Spinal cord (tissue), 10 donors: ENCODE data around the gene BLVRB. TPM values are rescaled to one million over a fixed set of nuclear protein-coding genes. Genes with fewer than 3 reads are reported as not detected.
"Not testable (repeated sequence)": the region's sequence is repeated elsewhere in the genome, so short reads cannot be mapped to it uniquely, and the experiment has no call there.

Experiments
- DNase-seq, 6 donors: peaks; one replicate each; pipeline versions ENCODE4 v3.0.0 to v3.0.0-alpha.2; 2013 to 2015; ENCODE audit warnings: low spot score in 6 of 6, low read depth in 4 of 6
- H3K27ac ChIP-seq: one replicate; pipeline ENCODE4 v1.5.1; 2013; ENCODE audit warnings: low read depth, low read length, control low read depth
- H3K27me3 ChIP-seq: one replicate; pipeline ENCODE4 v1.6.1; 2013; ENCODE audit warnings: low read length; ENCODE audit not compliant: control insufficient read depth, insufficient read depth
- H3K36me3 ChIP-seq: one replicate; pipeline ENCODE4 v1.6.1; 2013; ENCODE audit warnings: low read length; ENCODE audit not compliant: control insufficient read depth, insufficient read depth
- H3K4me1 ChIP-seq: one replicate; pipeline ENCODE4 v1.6.1; 2013; ENCODE audit warnings: low read length; ENCODE audit not compliant: control insufficient read depth, insufficient read depth
- H3K4me3 ChIP-seq: one replicate; pipeline ENCODE4 v1.5.1; 2013; ENCODE audit warnings: low read depth, low read length, control low read depth
- H3K9me3 ChIP-seq: one replicate; pipeline ENCODE4 v1.6.1; 2013; ENCODE audit warnings: low read length; ENCODE audit not compliant: control insufficient read depth, insufficient read depth
- WGBS: methylation state at CpG from one replicate; pipeline ENCODE4 v1.1.5; 2013; ENCODE audit warnings: missing lambda C conversion rate; ENCODE audit not compliant: insufficient coverage; 5-methylcytosine and 5-hydroxymethylcytosine counted together
- polyA plus RNA-seq, 2 donors: library from polyadenylated mRNA; unstranded; fragments of 120-200 nt; gene quantifications; one replicate each; pipeline ENCODE4 v1.2.1, GENCODE V29; 2013; ENCODE audit not compliant: insufficient read length in 2 of 2
- total RNA-seq, 2 donors: library from RNA; depleted of rRNA in 1 of 2; stranded (reverse); fragments of 120-200 nt in 1 of 2; fragments of >200 nt in 1 of 2; gene quantifications; one replicate each; pipeline versions ENCODE4 v1.2.3 to v1.2.4, GENCODE V29; 2013 to 2014
- donor health status: healthy.

Gene BLVRB
- total and polyA plus RNA-seq, 4 donors, result 23.0 to 102 (median 49.1) TPM

DNA sequence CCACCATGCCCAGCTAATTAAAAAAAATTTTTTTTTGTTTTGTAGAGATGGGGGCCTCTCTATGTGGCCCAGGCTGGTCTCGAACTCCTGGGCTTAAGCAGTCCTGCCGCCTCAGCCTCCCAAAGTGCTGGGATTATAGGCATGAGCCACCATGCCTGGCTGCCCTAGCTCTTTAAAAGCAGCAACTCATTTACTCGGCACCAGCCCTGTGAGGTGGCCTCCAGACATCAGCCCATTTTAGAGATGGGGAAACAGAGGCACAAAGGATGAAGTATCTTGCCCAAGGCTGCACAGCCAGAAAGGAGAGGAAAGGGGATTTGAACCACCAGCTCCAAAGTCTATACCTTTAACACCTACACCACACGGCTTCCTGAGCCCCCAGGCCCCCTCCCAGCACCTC, 52.7 kb downstream of the BLVRB start:
- H3K27me3 ChIP-seq, result no peaks in the 10 kb centered on the region
- no peak for DNase-seq
- H3K4me1 ChIP-seq, result peaks cover 37% of the 10 kb centered on the region
- peak overlapping the region; percentile 12 for H3K4me3 ChIP-seq
- peak overlapping the region; percentile 61 for H3K27ac ChIP-seq
- no peaks in the 10 kb centered on the region for H3K36me3 ChIP-seq
- 69% methylated on average over 4 of the region's 4 CpGs for WGBS
- H3K9me3 ChIP-seq, result no peaks in the 10 kb centered on the region

DNA sequence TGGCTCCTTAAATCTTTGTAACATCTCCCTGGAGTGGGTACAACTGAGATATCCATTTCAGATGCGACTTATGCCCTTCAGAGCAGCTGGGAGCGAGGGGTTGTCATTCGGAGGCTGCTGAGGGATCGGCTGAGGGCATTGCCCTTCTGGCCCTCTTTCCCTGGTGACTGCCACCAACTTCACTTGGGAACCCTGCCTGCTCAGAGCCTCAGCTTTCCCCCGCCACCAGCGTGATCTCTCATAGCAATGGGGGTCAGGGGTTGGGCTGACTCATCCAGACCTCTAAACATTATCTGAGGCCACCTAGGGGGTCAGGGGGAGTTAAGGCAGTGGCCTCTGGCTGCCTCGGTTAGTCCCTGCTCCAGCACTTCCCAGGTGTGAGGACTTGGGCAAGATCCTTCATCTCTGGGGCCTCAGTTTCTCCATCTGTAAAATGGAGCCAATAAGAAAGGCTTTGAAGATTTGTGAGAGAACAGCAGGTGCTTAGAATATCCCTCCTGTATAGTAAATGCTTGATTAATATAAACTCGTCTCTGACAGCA, 53.5 kb downstream of the BLVRB start:
- Histone ChIP-seq H3K4me3 (no peak overlapping the region), H3K36me3 (no peaks in the 10 kb centered on the region), H3K27me3 (no peaks in the 10 kb centered on the region), H3K4me1 (peaks cover 30% of the 10 kb centered on the region), H3K27ac (no peak overlapping the region), H3K9me3 (no peaks in the 10 kb centered on the region)
- 65% methylated on average over 5 of the region's 8 CpGs for WGBS
- no peak for DNase-seq

DNA sequence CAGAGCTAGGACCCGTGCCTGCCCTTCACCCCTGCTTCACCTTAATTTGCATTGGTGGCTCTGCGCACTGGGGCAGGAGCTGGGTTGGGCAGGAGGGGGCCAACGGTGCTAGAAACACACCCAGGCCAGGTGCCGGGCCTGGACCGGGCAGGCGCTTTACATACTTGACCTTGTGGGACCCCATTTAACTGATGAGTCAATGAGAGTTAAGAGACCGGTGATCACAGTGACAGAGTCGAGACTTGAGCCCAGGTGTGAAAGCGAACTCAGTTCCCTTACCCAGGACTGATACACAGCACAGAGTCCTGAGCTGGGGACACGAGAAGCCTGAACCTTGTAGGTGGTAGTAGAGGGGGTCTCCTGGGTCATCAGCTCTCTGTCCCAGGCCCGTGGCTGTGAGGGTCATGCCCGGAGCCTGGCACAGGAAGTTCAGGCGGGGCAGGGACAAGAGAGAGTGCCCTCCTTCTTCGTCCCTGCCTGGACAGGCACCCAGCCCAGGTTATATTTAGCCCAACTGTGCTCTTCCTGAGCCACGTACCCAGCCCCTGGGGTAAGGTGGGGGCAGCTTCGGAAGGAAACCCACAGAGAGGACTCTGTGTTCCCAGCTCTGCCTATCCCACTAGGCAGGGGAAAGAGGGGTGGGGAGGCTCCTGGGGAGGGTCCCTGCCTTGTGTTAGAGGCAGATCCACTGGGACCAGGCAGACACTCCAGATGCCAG, 54.3 kb downstream of the BLVRB start:
- peaks cover 29% of the 10 kb centered on the region for H3K4me1 ChIP-seq
- no peak overlapping the region for H3K27ac ChIP-seq
- no peaks in the 10 kb centered on the region for H3K9me3 ChIP-seq
- H3K4me3 ChIP-seq, result no peak overlapping the region
- 72% methylated on average over 16 of the region's 16 CpGs for WGBS
- no peak for DNase-seq
- H3K36me3 ChIP-seq, result no peaks in the 10 kb centered on the region
- H3K27me3 ChIP-seq, result no peaks in the 10 kb centered on the region

DNA sequence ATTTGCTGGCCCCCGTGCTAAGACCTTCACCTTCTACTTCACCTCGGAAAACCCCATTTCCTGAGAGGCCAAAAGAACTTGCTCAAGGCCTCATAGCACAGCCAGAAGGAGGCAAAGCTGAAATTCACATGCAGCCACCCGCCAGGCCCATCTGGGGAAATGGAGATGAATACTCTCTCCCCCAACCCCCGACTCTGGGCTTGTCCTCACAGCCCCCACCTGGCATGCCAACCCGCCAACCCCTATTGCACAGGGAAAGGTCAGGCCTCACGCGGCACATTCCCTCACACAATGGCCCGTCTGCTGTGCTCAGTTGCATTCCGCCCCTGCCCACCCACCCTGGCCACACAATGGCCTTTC, 55.5 kb downstream of the BLVRB start:
- Histone ChIP-seq H3K4me3 (no peak overlapping the region), H3K4me1 (peaks cover 28% of the 10 kb centered on the region), H3K36me3 (no peaks in the 10 kb centered on the region), H3K9me3 (no peaks in the 10 kb centered on the region), H3K27me3 (no peaks in the 10 kb centered on the region), H3K27ac (no peak overlapping the region)
- DNase-seq, result no peak
- WGBS, result 38% methylated on average over 6 of the region's 9 CpGs

DNA sequence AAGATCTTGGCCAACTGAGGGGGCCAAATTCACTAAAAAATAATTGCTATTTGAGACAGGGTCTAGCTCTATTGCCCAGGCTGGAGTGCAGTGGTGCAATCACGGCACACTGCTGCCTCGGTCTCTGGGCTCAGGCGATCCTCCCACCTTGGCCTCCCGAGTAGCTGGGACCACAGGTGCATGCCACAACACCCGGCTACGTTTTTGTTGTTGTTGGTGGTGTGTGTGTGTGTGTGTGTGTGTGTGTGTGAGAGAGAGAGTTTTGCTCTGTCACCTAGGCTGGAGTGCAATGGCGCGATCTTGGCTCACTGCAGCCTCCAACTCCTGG, 57.0 kb downstream of the BLVRB start:
- H3K4me1 ChIP-seq, result peaks cover 21% of the 10 kb centered on the region
- H3K27ac ChIP-seq, H3K36me3 ChIP-seq, H3K9me3 ChIP-seq, DNase-seq, H3K27me3 ChIP-seq, H3K4me3 ChIP-seq: not testable (repeated sequence)
- WGBS, result 95% methylated on average over 6 of the region's 8 CpGs

DNA sequence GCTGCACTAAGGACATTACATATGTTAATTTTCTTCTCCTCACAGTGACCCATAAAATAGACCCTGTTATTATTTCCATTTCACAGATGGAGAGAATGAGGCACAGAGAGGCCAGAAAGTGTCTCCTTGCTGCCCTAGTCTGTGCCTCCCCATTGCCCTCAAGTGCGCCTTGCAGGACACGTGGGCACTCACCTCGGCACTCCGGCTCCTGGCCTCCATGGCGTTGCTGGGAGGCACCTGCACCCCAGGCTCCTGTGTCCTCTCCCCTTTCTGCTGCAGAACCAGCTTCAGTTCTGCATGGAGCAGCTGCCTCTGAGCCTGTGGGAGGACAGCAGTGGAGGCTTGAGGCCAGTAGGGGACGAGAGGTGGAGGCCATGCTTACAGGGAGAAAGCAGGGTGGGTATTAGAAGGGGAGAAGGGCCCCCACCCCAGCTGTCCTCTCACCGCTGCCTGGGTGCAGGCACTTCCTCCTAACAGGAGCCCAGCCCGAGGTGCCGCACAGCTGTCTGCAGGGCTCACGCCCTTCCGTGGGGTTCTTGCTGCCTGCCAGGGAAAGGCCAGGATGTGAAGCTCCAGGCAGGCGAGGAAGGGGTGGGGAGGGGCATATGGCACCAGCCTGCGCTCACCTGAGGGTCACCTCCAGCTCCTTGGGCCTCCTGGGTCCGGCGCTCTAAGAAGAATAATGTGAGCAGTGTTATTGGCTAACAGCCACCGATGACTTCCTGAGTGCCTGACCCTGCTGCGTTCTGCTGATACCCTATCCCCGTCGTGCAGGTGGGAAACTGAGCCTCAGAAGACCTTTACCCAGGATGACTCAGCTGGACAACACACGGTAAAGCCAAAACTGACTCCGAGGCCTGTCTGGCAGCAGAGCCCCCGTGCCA, 57.6 kb downstream of the BLVRB start:
- H3K9me3 ChIP-seq, result no peaks in the 10 kb centered on the region
- DNase-seq, result no peak
- no peak overlapping the region for H3K27ac ChIP-seq
- WGBS, result 77% methylated on average over 21 of the region's 22 CpGs
- peaks cover 15% of the 10 kb centered on the region for H3K4me1 ChIP-seq
- no peaks in the 10 kb centered on the region for H3K36me3 ChIP-seq
- H3K4me3 ChIP-seq, result no peak overlapping the region
- no peaks in the 10 kb centered on the region for H3K27me3 ChIP-seq

DNA sequence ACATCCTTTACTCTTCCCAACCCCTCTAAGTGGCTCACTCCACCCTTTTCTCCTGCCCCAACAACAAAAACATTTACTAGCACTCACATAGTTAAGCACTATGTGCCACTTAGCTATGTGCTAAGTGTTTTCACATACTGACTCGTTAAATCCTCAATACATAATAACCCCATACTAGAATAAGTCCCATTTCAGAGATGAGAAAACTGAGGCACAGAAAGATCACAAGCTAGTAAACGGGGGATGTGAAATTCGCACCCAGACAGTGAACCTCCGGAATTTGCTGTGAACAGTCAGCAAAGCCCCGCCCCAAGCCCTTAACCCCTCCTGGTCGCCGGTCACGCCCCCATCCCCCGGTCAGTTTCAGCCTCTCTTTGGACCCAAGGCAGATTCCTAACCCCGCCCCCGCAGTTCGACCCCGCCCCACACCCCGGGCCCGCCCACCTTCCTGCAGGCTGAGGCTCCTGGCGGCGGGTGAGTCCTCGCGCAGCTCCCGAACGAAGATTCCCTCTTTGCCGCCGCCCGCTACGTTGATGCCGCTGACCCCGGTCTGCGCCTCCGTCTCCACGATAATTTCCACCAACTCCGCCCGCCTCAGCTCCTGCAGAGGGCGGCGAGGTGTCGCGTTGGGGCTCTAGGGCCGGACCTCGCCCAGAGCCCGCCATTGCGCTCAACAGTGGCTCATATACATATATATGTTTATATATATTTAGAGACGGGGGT, 62.1 kb downstream of the BLVRB start:
- Histone ChIP-seq H3K4me3 (peak overlapping the region; percentile 71), H3K4me1 (peaks cover 10% of the 10 kb centered on the region), H3K36me3 (no peaks in the 10 kb centered on the region), H3K9me3 (no peaks in the 10 kb centered on the region), H3K27ac (peak overlapping the region; percentile 92), H3K27me3 (no peaks in the 10 kb centered on the region)
- DNase-seq, result peak in 4 of 6 donors; percentile 15 to 83 (median 62)
- 0% methylated on average over 32 of the region's 41 CpGs for WGBS

DNA sequence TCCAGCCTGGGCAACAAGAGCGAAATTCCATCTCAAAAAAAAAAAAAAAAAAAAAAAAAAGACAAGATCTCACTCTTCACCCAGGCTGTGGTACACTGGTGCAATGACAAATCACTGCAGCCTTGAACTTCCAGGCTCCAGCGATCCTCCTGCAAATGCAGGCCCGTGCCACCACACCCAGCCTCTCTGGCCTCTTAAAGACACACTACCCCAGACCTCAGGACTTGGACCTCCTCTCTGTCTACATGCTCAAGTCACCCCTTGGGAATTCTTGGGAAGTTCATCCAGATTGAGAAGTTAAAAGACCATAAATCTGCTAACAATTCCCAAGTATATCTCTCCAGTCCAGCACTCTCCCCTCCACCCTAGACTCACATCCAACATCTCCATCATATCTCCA, 65.0 kb downstream of the BLVRB start:
- Histone ChIP-seq H3K9me3 (no peaks in the 10 kb centered on the region), H3K4me1 (peaks cover 13% of the 10 kb centered on the region), H3K36me3 (peaks cover 12% of the 10 kb centered on the region), H3K27ac (no peak overlapping the region), H3K27me3 (peaks cover 2% of the 10 kb centered on the region), H3K4me3 (no peak overlapping the region)
- 63% methylated on average over 2 of the region's 3 CpGs for WGBS
- DNase-seq, result no peak

DNA sequence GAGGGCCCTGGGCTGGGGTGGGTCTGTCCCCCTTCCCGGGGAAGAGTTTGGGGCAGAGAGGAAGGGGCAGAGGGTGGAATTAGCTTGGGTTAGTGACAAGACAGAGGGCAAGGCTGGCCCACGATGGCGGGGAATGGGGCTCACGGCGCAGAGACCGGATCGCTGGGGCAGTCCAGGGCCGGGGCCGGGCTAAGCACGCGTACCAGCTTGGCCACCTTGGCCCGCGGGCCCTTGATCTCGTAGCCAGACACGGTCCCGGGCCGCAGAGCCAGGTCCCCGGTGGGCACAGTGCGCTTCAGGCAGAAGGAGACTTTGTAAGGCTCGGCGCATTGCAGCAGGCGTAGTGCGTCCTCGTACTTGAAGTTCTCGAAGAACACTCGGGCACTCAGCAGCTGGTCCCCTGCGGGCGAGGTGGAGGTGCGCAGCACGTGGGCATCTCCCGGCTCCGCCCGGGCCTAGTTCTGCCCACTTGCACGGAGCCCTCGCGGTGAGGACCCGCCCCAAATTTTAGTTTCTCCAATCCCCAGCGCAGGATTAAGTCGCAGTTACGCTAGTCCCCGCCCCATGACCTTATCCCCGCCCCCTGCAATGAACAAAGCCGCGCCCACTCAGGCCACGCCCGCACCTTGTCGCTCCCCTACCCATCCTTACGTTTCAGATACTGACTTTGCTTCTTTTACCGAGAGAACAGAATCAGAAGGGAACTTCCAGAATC, 67.0 kb downstream of the BLVRB start:
- H3K27me3 ChIP-seq, result peaks cover 2% of the 10 kb centered on the region
- H3K4me3 ChIP-seq, result peak overlapping the region; percentile 6
- no peaks in the 10 kb centered on the region for H3K9me3 ChIP-seq
- peaks cover 19% of the 10 kb centered on the region for H3K36me3 ChIP-seq
- no peak overlapping the region for H3K27ac ChIP-seq
- H3K4me1 ChIP-seq, result peaks cover 7% of the 10 kb centered on the region
- WGBS, result 19% methylated on average over 49 of the region's 49 CpGs
- DNase-seq, result peak in 3 of 6 donors; percentile 6 to 81 (median 73)
